ENCODE data around the gene CACNG5. TPM values are rescaled to one million over a fixed set of nuclear protein-coding genes. Genes with fewer than 3 reads are reported as not detected.

The CACNG5 gene
- total RNA-seq, 5 donors from 2014 or later (not counting 1 experiment from before 2014, with no cell fraction given): not detected

DNA sequence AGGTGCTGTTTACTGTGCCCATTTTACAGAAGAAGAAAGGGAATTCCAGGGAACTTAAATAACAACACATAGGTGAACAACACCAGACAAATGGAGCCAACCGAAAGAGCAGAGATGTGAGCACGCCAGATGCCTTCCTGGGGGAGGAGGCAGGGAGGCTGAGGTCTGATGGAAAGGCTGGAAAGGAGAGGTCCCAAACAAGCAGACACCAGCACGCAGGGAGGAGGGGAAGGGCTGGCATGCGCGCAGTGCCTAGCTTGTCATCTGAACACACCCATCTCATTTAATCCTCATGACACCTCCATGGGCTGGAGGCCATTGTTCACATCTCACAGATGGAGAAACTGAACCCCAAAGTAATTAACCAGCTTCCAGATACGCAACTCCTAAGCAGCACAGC is 20.9 kb upstream of the CACNG5 start:
- Mint-ChIP-seq H3K9me3 (peaks cover 6 to 11% (median 8%) of the 10 kb centered on the region in 3 donors), H3K27me3 (peaks cover 0 to 10% of the 10 kb centered on the region in 2 donors), H3K27ac (no peak overlapping the region), H3K4me3 (no peak overlapping the region), H3K36me3 (peaks cover 3% of the 10 kb centered on the region), H3K4me1 (no peaks in the 10 kb centered on the region)
- no CpG with 5 or more reads among the region's 6 CpGs for WGBS (ENCODE audit: insufficient coverage)
- DNase-seq: no peak
- no peak overlapping the region for H3K4me3 ChIP-seq (ENCODE audit: control insufficient read depth in 1 of 2, extremely low read depth in 1 of 2, low read length in 1 of 2)
- CTCF ChIA-PET: no interaction called here
- H3K27ac ChIP-seq (ENCODE audit: low read length): no peak overlapping the region
- no peak for ATAC-seq (replicated peaks in 1 of 4)
- POLR2A ChIA-PET: no interaction called here
- H3K9me3 ChIP-seq: peaks cover 2% of the 10 kb centered on the region
- H3K27me3 ChIP-seq (replicated peaks in 1 of 2; ENCODE audit: control insufficient read depth in 2 of 2, extremely low read depth in 1 of 2, insufficient read depth in 2 of 2, low read length in 1 of 2): peaks cover 0 to 3% of the 10 kb centered on the region in 2 experiments
- H3K36me3 ChIP-seq (ENCODE audit: control insufficient read depth in 2 of 2, extremely low read depth in 1 of 2, insufficient read depth in 1 of 2, low read length in 1 of 2): no peaks in the 10 kb centered on the region
- H3K4me1 ChIP-seq (ENCODE audit: control insufficient read depth in 1 of 2, extremely low read depth in 1 of 2, insufficient read depth in 2 of 2, low read length in 2 of 2): no peaks in the 10 kb centered on the region

DNA sequence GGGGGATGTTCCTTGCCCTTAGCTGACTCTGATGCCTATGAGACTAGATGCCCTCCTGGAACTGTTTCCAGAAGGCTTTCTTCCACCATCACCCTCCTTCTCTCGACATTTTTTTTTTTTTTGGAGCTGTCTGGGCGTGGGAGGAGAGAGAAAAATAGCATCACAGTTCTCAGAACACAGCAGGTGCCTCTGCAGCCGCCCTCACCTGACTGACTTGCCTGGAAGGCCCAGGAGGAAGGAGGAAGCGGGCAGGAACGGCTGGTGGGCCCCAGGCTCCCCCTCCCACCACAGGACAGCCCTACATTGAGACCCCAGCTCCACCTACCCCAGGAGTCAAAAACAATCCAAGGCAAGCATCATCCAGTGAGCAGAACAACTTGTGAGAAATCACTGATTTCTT is 20.3 kb upstream of the CACNG5 start:
- H3K4me3 Mint-ChIP-seq: no peak overlapping the region
- H3K4me1 ChIP-seq (ENCODE audit: control insufficient read depth in 1 of 2, extremely low read depth in 1 of 2, insufficient read depth in 2 of 2, low read length in 2 of 2): no peaks in the 10 kb centered on the region
- H3K27me3 ChIP-seq (replicated peaks in 1 of 2; ENCODE audit: control insufficient read depth in 2 of 2, extremely low read depth in 1 of 2, insufficient read depth in 2 of 2, low read length in 1 of 2): peaks cover 0 to 3% of the 10 kb centered on the region in 2 experiments
- peaks cover 2% of the 10 kb centered on the region for H3K9me3 ChIP-seq
- H3K36me3 ChIP-seq (ENCODE audit: control insufficient read depth in 2 of 2, extremely low read depth in 1 of 2, insufficient read depth in 1 of 2, low read length in 1 of 2): no peaks in the 10 kb centered on the region
- ChIA-PET POLR2A (no interaction called here), CTCF (no interaction called here)
- no peak for DNase-seq
- H3K4me1 Mint-ChIP-seq: no peaks in the 10 kb centered on the region
- WGBS (ENCODE audit: insufficient coverage): no CpG with 5 or more reads among the region's 5 CpGs
- no peak for ATAC-seq (replicated peaks in 1 of 4)
- peaks cover 0 to 10% of the 10 kb centered on the region in 2 donors for H3K27me3 Mint-ChIP-seq
- peaks cover 3% of the 10 kb centered on the region for H3K36me3 Mint-ChIP-seq
- H3K4me3 ChIP-seq (ENCODE audit: control insufficient read depth in 1 of 2, extremely low read depth in 1 of 2, low read length in 1 of 2): no peak overlapping the region
- H3K27ac ChIP-seq (ENCODE audit: low read length): no peak overlapping the region
- no peak overlapping the region for H3K27ac Mint-ChIP-seq
- peaks cover 6 to 12% (median 11%) of the 10 kb centered on the region in 3 donors for H3K9me3 Mint-ChIP-seq

DNA sequence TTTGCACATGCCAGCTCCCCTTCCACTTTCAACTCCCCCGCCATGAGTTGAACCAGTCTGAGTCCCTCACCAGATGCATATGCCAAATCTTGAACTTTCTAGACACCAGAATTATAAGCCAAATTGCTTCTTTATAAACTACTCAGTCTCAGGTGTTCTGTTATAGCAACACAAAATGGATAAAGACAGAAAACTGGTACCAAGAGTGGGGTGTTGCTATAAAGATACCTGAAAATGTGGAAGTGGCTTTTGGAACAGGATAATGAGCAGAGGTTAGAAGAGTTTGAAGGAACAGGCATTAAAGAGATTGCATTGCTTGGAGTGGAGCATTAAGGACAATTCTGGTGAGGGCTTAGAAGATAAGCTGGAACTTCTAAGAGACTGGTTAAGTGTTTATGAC is 17.2 kb upstream of the CACNG5 start:
- H3K36me3 Mint-ChIP-seq: peaks cover 3% of the 10 kb centered on the region
- peaks cover 0 to 10% of the 10 kb centered on the region in 2 donors for H3K27me3 Mint-ChIP-seq
- peaks cover 6 to 12% (median 11%) of the 10 kb centered on the region in 3 donors for H3K9me3 Mint-ChIP-seq
- Histone ChIP-seq H3K27ac (ENCODE audit: low read length) (no peak overlapping the region), H3K36me3 (ENCODE audit: control insufficient read depth in 2 of 2, extremely low read depth in 1 of 2, insufficient read depth in 1 of 2, low read length in 1 of 2) (no peaks in the 10 kb centered on the region), H3K27me3 (replicated peaks in 1 of 2; ENCODE audit: control insufficient read depth in 2 of 2, extremely low read depth in 1 of 2, insufficient read depth in 2 of 2, low read length in 1 of 2) (peaks cover 0 to 16% of the 10 kb centered on the region in 2 experiments), H3K4me1 (ENCODE audit: control insufficient read depth in 1 of 2, extremely low read depth in 1 of 2, insufficient read depth in 2 of 2, low read length in 2 of 2) (no peaks in the 10 kb centered on the region), H3K4me3 (ENCODE audit: control insufficient read depth in 1 of 2, extremely low read depth in 1 of 2, low read length in 1 of 2) (no peak overlapping the region), H3K9me3 (peaks cover 2% of the 10 kb centered on the region)
- H3K4me3 Mint-ChIP-seq: no peak overlapping the region
- ChIA-PET CTCF (no interaction called here), POLR2A (no interaction called here)
- no peak for DNase-seq
- WGBS (ENCODE audit: insufficient coverage): no CpG with 5 or more reads among the region's 1 CpG
- no peak for ATAC-seq (replicated peaks in 1 of 4)
- no peaks in the 10 kb centered on the region for H3K4me1 Mint-ChIP-seq
- H3K27ac Mint-ChIP-seq: no peak overlapping the region

DNA sequence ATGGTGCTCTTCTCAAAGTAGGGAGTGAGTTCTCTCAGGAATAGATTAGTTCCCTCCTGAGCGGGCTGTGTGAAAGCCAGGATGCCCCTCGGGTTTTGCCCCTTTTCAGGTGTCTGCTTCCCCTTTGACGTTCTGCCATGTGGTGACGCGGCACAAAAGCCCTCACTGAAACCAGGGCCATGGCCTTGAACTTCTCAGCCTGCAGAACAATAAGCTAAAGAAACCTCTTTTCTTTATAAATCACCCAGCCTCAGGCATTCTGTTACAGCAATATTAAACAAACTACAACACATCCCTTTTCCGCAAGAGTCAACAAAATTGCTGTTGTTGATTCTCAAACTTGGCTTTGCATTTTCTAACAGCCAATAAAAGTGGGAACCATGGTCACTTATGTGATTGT is 15.5 kb upstream of the CACNG5 start:
- ChIA-PET POLR2A (no interaction called here), CTCF (no interaction called here)
- no peak for DNase-seq
- H3K4me3 ChIP-seq (ENCODE audit: control insufficient read depth in 1 of 2, extremely low read depth in 1 of 2, low read length in 1 of 2): no peak overlapping the region
- no peak overlapping the region for H3K4me3 Mint-ChIP-seq
- H3K9me3 Mint-ChIP-seq: peaks cover 6 to 12% (median 11%) of the 10 kb centered on the region in 3 donors
- H3K27me3 ChIP-seq (replicated peaks in 1 of 2; ENCODE audit: control insufficient read depth in 2 of 2, extremely low read depth in 1 of 2, insufficient read depth in 2 of 2, low read length in 1 of 2): peaks cover 0 to 21% of the 10 kb centered on the region in 2 experiments
- H3K27ac Mint-ChIP-seq: no peak overlapping the region
- WGBS (ENCODE audit: insufficient coverage): 89% methylated on average over 5 of the region's 6 CpGs
- no peaks in the 10 kb centered on the region for H3K4me1 Mint-ChIP-seq
- H3K9me3 ChIP-seq: peaks cover 2% of the 10 kb centered on the region
- H3K4me1 ChIP-seq (ENCODE audit: control insufficient read depth in 1 of 2, extremely low read depth in 1 of 2, insufficient read depth in 2 of 2, low read length in 2 of 2): no peaks in the 10 kb centered on the region
- ATAC-seq (replicated peaks in 1 of 4): no peak
- H3K27me3 Mint-ChIP-seq: peaks cover 6 to 12% of the 10 kb centered on the region in 2 donors
- H3K27ac ChIP-seq (ENCODE audit: low read length): no peak overlapping the region
- peaks cover 3% of the 10 kb centered on the region for H3K36me3 Mint-ChIP-seq
- H3K36me3 ChIP-seq (ENCODE audit: control insufficient read depth in 2 of 2, extremely low read depth in 1 of 2, insufficient read depth in 1 of 2, low read length in 1 of 2): no peaks in the 10 kb centered on the region

DNA sequence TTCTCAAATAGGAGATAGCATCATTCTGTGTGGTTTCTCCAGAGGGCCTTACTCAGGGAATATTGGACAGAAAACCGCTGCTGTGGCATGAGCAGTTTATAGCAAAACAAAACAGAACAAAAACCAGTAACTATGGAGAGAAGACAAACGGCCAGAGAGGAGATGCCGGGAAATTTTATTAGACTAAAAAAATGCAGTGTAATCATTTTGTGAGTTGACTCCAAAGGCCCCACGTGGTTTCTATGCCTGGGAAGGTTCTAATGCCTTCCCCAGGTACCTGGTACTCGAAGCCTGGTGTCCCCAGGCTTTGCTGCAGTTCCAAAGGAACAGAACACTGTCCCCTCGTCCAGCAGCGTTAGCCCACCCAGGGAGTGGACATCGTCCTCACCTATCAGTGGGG is 12.9 kb upstream of the CACNG5 start:
- Mint-ChIP-seq H3K36me3 (peaks cover 3% of the 10 kb centered on the region), H3K27me3 (peaks cover 14 to 16% of the 10 kb centered on the region in 2 donors), H3K4me3 (no peak overlapping the region), H3K27ac (no peak overlapping the region), H3K9me3 (peaks cover 6 to 12% (median 11%) of the 10 kb centered on the region in 3 donors), H3K4me1 (no peaks in the 10 kb centered on the region)
- ChIA-PET POLR2A (no interaction called here), CTCF (no interaction called here)
- ATAC-seq (replicated peaks in 1 of 4): no peak
- no peak overlapping the region for H3K27ac ChIP-seq (ENCODE audit: low read length)
- DNase-seq: no peak
- peaks cover 2% of the 10 kb centered on the region for H3K9me3 ChIP-seq
- H3K4me3 ChIP-seq (ENCODE audit: control insufficient read depth in 1 of 2, extremely low read depth in 1 of 2, low read length in 1 of 2): no peak overlapping the region
- peaks cover 0 to 26% of the 10 kb centered on the region in 2 experiments for H3K27me3 ChIP-seq (replicated peaks in 1 of 2; ENCODE audit: control insufficient read depth in 2 of 2, extremely low read depth in 1 of 2, insufficient read depth in 2 of 2, low read length in 1 of 2)
- WGBS (ENCODE audit: insufficient coverage): 100% methylated on average over 1 of the region's 8 CpGs
- H3K36me3 ChIP-seq (ENCODE audit: control insufficient read depth in 2 of 2, extremely low read depth in 1 of 2, insufficient read depth in 1 of 2, low read length in 1 of 2): no peaks in the 10 kb centered on the region
- H3K4me1 ChIP-seq (ENCODE audit: control insufficient read depth in 1 of 2, extremely low read depth in 1 of 2, insufficient read depth in 2 of 2, low read length in 2 of 2): no peaks in the 10 kb centered on the region

DNA sequence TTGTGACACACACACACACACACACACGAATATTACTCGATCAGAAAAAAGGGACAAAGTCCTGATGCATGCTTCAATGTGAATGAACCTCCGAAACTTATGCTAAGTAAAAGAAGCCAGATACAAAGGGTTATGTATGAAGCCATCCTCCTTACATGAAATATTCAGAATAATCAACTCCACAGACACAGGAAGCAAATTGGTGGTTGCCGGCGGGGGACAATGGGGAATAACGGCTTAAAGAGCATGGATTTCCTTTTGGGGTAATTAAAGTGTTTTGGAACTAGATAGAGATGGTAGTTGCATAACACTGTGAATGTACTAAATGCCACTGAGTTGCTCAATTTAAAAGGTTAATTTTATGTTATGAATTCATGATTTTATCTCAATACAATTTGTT is 8.1 kb upstream of the CACNG5 start:
- H3K4me1 ChIP-seq (ENCODE audit: control insufficient read depth in 1 of 2, extremely low read depth in 1 of 2, insufficient read depth in 2 of 2, low read length in 2 of 2): no peaks in the 10 kb centered on the region
- Mint-ChIP-seq H3K36me3 (no peaks in the 10 kb centered on the region), H3K27me3 (peaks cover 35 to 50% of the 10 kb centered on the region in 2 donors), H3K9me3 (peaks cover 0 to 3% (median 0%) of the 10 kb centered on the region in 3 donors), H3K4me3 (no peak overlapping the region), H3K4me1 (peaks cover 0 to 10% (median 2%) of the 10 kb centered on the region in 3 donors), H3K27ac (no peak overlapping the region)
- H3K36me3 ChIP-seq (ENCODE audit: control insufficient read depth in 2 of 2, extremely low read depth in 1 of 2, insufficient read depth in 1 of 2, low read length in 1 of 2): no peaks in the 10 kb centered on the region
- POLR2A ChIA-PET: no interaction called here
- H3K9me3 ChIP-seq: no peaks in the 10 kb centered on the region
- CTCF ChIA-PET: no interaction called here
- H3K27me3 ChIP-seq (replicated peaks in 1 of 2; ENCODE audit: control insufficient read depth in 2 of 2, extremely low read depth in 1 of 2, insufficient read depth in 2 of 2, low read length in 1 of 2): peaks cover 9 to 44% of the 10 kb centered on the region in 2 experiments
- H3K4me3 ChIP-seq (ENCODE audit: control insufficient read depth in 1 of 2, extremely low read depth in 1 of 2, low read length in 1 of 2): no peak overlapping the region
- no peak overlapping the region for H3K27ac ChIP-seq (ENCODE audit: low read length)
- ATAC-seq (replicated peaks in 1 of 4) (no peak), DNase-seq (no peak)
- WGBS (ENCODE audit: insufficient coverage): no CpG with 5 or more reads among the region's 6 CpGs

DNA sequence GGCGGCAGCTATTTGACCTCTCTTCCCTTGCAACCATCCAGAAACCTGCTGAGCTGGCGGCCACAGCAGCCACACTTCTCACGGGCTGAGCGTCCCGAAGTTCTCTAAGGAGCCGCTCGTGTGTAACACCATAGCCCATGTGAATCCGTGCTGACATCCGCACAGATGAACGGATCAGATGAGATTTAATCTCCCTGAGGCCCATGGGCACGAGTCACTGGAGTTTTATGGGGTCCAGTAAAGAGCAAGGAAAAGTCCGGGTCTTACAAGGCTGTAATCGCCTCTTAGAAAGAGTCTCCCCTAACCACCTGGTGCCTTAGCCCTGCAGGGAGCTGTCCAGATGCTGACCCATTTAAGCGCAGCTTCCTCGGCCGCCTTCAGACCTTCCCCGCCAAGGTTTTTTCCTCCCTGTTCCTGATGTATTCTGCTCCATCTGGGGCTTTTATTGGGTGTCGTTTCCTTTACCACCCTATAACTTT is 5.5 kb upstream of the CACNG5 start:
- POLR2A ChIA-PET: no interaction called here
- peak in 3 of 4 experiments; percentile 38 to 60 (median 48) for ATAC-seq (replicated peaks in 1 of 4)
- no peak overlapping the region for H3K27ac Mint-ChIP-seq
- H3K4me3 ChIP-seq (ENCODE audit: control insufficient read depth in 1 of 2, extremely low read depth in 1 of 2, low read length in 1 of 2): no peak overlapping the region
- whole genome bisulfite sequencing (ENCODE audit: insufficient coverage): 11% methylated on average over 14 of the region's 18 CpGs
- H3K36me3 ChIP-seq (ENCODE audit: control insufficient read depth in 2 of 2, extremely low read depth in 1 of 2, insufficient read depth in 1 of 2, low read length in 1 of 2): no peaks in the 10 kb centered on the region
- no peaks in the 10 kb centered on the region for H3K36me3 Mint-ChIP-seq
- H3K4me1 Mint-ChIP-seq: peaks cover 0 to 10% (median 2%) of the 10 kb centered on the region in 3 donors
- H3K9me3 ChIP-seq: no peaks in the 10 kb centered on the region
- H3K4me1 ChIP-seq (ENCODE audit: control insufficient read depth in 1 of 2, extremely low read depth in 1 of 2, insufficient read depth in 2 of 2, low read length in 2 of 2): no peaks in the 10 kb centered on the region
- H3K27me3 ChIP-seq (replicated peaks in 1 of 2; ENCODE audit: control insufficient read depth in 2 of 2, extremely low read depth in 1 of 2, insufficient read depth in 2 of 2, low read length in 1 of 2): peaks cover 12 to 45% of the 10 kb centered on the region in 2 experiments
- CTCF ChIA-PET: no interaction called here
- no peak overlapping the region for H3K27ac ChIP-seq (ENCODE audit: low read length)
- peaks cover 0 to 3% (median 0%) of the 10 kb centered on the region in 3 donors for H3K9me3 Mint-ChIP-seq
- no peak overlapping the region for H3K4me3 Mint-ChIP-seq
- peak in 7 of 35 experiments; percentile 5 to 34 (median 8) for DNase-seq
- H3K27me3 Mint-ChIP-seq: peaks cover 51 to 67% of the 10 kb centered on the region in 2 donors
